H1 (cell line): ENCODE measurements around the gene NUPR1. TPM values are rescaled to one million over a fixed set of nuclear protein-coding genes. Genes with fewer than 3 reads are reported as not detected.

Source experiments
- CTCF ChIA-PET: fragments of 300-600 bp; sonication (Branson Sonifier 250); formaldehyde crosslinking; loops from one replicate; lab custom pipeline; 2021; ENCODE audit not compliant: partially characterized antibody; lab: Charles Lee
- POLR2A ChIA-PET: fragments of 300-600 bp; sonication (Branson Sonifier 250); formaldehyde crosslinking; loops from one replicate; lab custom pipeline; 2021; ENCODE audit warnings: inconsistent platforms; ENCODE audit not compliant: partially characterized antibody; lab: Charles Lee
- DNase-seq, 2 experiments: peaks; one replicate each; pipeline versions ENCODE4 v3.0.0 to v3.0.0-alpha.2; 2010 to 2022; ENCODE audit warnings: low spot score in 2 of 2, low read depth in 1 of 2, mixed read lengths in 1 of 2
- FAIRE-seq: peaks from 2 replicates; lab custom pipeline; 2011; peaks lifted over from hg19 to GRCh38; lab: Jason Lieb, UNC
- H2AFZ ChIP-seq: 2 replicates; pipeline ENCODE4 v1.8.1; 2012; ENCODE audit warnings: low read length, inconsistent platforms
- H2AK5ac ChIP-seq: 2 replicates; pipeline ENCODE4 v1.6.1; 2013; ENCODE audit warnings: low read depth, low read length
- H2BK120ac ChIP-seq: replicated peaks from 2 replicates; pipeline ENCODE3; 2013; ENCODE audit warnings: low read depth, low read length, inconsistent platforms
- H2BK12ac ChIP-seq: 2 replicates; pipeline ENCODE4 v1.6.1; 2013; ENCODE audit warnings: low read depth, low read length
- H2BK15ac ChIP-seq: 2 replicates; pipeline ENCODE4 v1.6.1; 2013; ENCODE audit warnings: low read length
- H2BK20ac ChIP-seq: 2 replicates; pipeline ENCODE4 v1.6.1; 2013; ENCODE audit warnings: low read length
- H2BK5ac ChIP-seq: 2 replicates; pipeline ENCODE4 v1.6.1; 2013; ENCODE audit warnings: low read depth, low read length
- H3K14ac ChIP-seq: 2 replicates; pipeline ENCODE4 v1.6.1; 2013; ENCODE audit warnings: inconsistent platforms; ENCODE audit not compliant: insufficient read length
- H3K18ac ChIP-seq: 2 replicates; pipeline ENCODE4 v1.6.1; 2013; ENCODE audit warnings: low read length; ENCODE audit errors: extremely low read depth
- H3K23ac ChIP-seq: 2 replicates; pipeline ENCODE4 v1.6.1; 2013; ENCODE audit warnings: inconsistent platforms; ENCODE audit not compliant: insufficient read length
- H3K23me2 ChIP-seq: 2 replicates; pipeline ENCODE4 v1.6.1; 2013; ENCODE audit warnings: low read depth, low read length
- H3K27ac ChIP-seq: 2 replicates; pipeline ENCODE4 v1.6.1; 2011; ENCODE audit warnings: low read depth, low read length, inconsistent platforms
- H3K27me3 ChIP-seq, 4 experiments: replicated peaks in 1 of 4; 1 replicate in 1 of 4; 2 replicates in 3 of 4; pipeline versions ENCODE4 v1.6.1 to v1.8.1; 2011 to 2013; ENCODE audit warnings: low read length in 3 of 4, mild to moderate bottlenecking in 3 of 4, inconsistent platforms in 2 of 4, mixed read lengths in 2 of 4, moderate library complexity in 1 of 4; ENCODE audit not compliant: control insufficient read depth in 3 of 4, insufficient read depth in 3 of 4; ENCODE audit errors: extremely low read depth in 1 of 4
- H3K36me3 ChIP-seq, 4 experiments: 2 replicates each; pipeline versions ENCODE4 v1.6.1 to v1.8.1; 2011 to 2013; ENCODE audit warnings: mild to moderate bottlenecking in 4 of 4, low read length in 3 of 4, moderate library complexity in 2 of 4, control low read depth in 1 of 4, inconsistent platforms in 1 of 4; ENCODE audit not compliant: insufficient read depth in 4 of 4, control insufficient read depth in 2 of 4
- H3K4ac ChIP-seq: replicated peaks from 2 replicates; pipeline ENCODE3; 2013; ENCODE audit warnings: low read length, low read depth, mixed read lengths, inconsistent platforms; ENCODE audit not compliant: insufficient read length
- H3K4me1 ChIP-seq, 4 experiments: replicated peaks in 1 of 4; 1 replicate in 1 of 4; 2 replicates in 3 of 4; pipeline versions ENCODE4 v1.6.1 to v1.8.1; 2011 to 2013; ENCODE audit warnings: low read length in 3 of 4, inconsistent platforms in 2 of 4, mixed read lengths in 1 of 4; ENCODE audit not compliant: insufficient read depth in 4 of 4, control insufficient read depth in 3 of 4
- H3K4me2 ChIP-seq, 2 experiments: 2 replicates each; pipeline versions ENCODE4 v1.6.1 to v1.8.1; 2011 to 2013; ENCODE audit warnings: low read depth in 2 of 2, low read length in 2 of 2, control low read depth in 1 of 2, inconsistent platforms in 1 of 2, mild to moderate bottlenecking in 1 of 2; ENCODE audit not compliant: insufficient read depth in 1 of 2
- H3K4me3 ChIP-seq, 4 experiments: fragments of 200-600, 300-600 bp in 1 of 4; sonication (generic), shearing (Covaris generic), sonication (Bioruptor Twin) in 1 of 4; 2 replicates each; pipeline versions ENCODE4 v1.5.1 to v1.8.1; 2011 to 2016; ENCODE audit warnings: low read length in 4 of 4, low read depth in 3 of 4, control low read depth in 2 of 4, inconsistent platforms in 2 of 4, mild to moderate bottlenecking in 2 of 4, mixed read lengths in 1 of 4, moderate library complexity in 1 of 4; ENCODE audit not compliant: insufficient read depth in 2 of 4; ENCODE audit errors: extremely low read depth in 1 of 4
- H3K56ac ChIP-seq: replicated peaks from 2 replicates; pipeline ENCODE3; 2013; ENCODE audit warnings: low read depth, mild to moderate bottlenecking, mixed read lengths, low read length, inconsistent platforms; ENCODE audit not compliant: insufficient read length
- H3K79me1 ChIP-seq: 2 replicates; pipeline ENCODE4 v1.6.1; 2013; ENCODE audit warnings: low read depth, low read length, control low read depth
- H3K79me2 ChIP-seq, 2 experiments: 2 replicates each; pipeline versions ENCODE4 v1.6.1 to v1.8.1; 2012 to 2013; ENCODE audit warnings: low read length in 2 of 2, mild to moderate bottlenecking in 2 of 2, inconsistent platforms in 1 of 2; ENCODE audit not compliant: insufficient read depth in 2 of 2, control insufficient read depth in 1 of 2
- H3K9ac ChIP-seq, 4 experiments: replicated peaks in 1 of 4; 1 replicate in 1 of 4; 2 replicates in 3 of 4; pipeline versions ENCODE4 v1.6.1 to v1.8.1; 2011 to 2013; ENCODE audit warnings: low read depth in 3 of 4, low read length in 3 of 4, control low read depth in 2 of 4, mild to moderate bottlenecking in 2 of 4, moderate library complexity in 2 of 4, inconsistent platforms in 1 of 4; ENCODE audit errors: extremely low read depth in 1 of 4
- H3K9me3 ChIP-seq, 2 experiments: 2 replicates each; pipeline versions ENCODE4 v1.6.1 to v1.8.1; 2012 to 2013; ENCODE audit warnings: mild to moderate bottlenecking in 2 of 2, moderate library complexity in 2 of 2, control low read depth in 1 of 2, inconsistent platforms in 1 of 2, low read depth in 1 of 2, low read length in 1 of 2, mixed read lengths in 1 of 2; ENCODE audit not compliant: insufficient read depth in 2 of 2
- H4K20me1 ChIP-seq, 2 experiments: replicated peaks in 1 of 2; 2 replicates each; pipeline versions ENCODE3 to v1.8.1; 2011 to 2013; ENCODE audit warnings: inconsistent platforms in 2 of 2, low read length in 2 of 2, mild to moderate bottlenecking in 1 of 2; ENCODE audit not compliant: insufficient read depth in 2 of 2, control insufficient read depth in 1 of 2
- H4K5ac ChIP-seq: 2 replicates; pipeline ENCODE4 v1.6.1; 2013; ENCODE audit warnings: low read length, low read depth, mixed read lengths, inconsistent platforms; ENCODE audit not compliant: insufficient read length
- H4K8ac ChIP-seq: 2 replicates; pipeline ENCODE4 v1.8.0; 2013; ENCODE audit warnings: mild to moderate bottlenecking, moderate library complexity, low read length, inconsistent platforms; ENCODE audit not compliant: insufficient read depth; ENCODE audit errors: extremely low read depth
- H4K91ac ChIP-seq: replicated peaks from 2 replicates; pipeline ENCODE3; 2013; ENCODE audit warnings: low read length, mixed read lengths, inconsistent platforms; ENCODE audit not compliant: insufficient read length
- CBX5 ChIP-seq: fragments of 300-800, 300-1000 bp; sonication (generic); IDR thresholded peaks from 2 replicates; pipeline ENCODE4 v1.7.1; 2016; ENCODE audit warnings: antibody characterized with exemption, low read length, low read depth
- TBP ChIP-seq: IDR thresholded peaks from 2 replicates; pipeline ENCODE4 v1.6.1; 2011; ENCODE audit warnings: low read depth, low read length, improper control_type of control experiment
- WGBS, 2 experiments: shearing (Covaris generic) in 1 of 2; methylation state at CpG; one replicate each; pipeline versions ENCODE4 v1.1.6 to v1.1.7; 2013 to 2015; ENCODE audit warnings: low lambda C conversion rate in 2 of 2, mixed read lengths in 2 of 2, inconsistent platforms in 1 of 2, low coverage in 1 of 2, missing lambda C conversion rate in 1 of 2; ENCODE audit not compliant: insufficient replicate concordance in 2 of 2, insufficient coverage in 1 of 2, insufficient read length in 1 of 2; ENCODE audit errors: extremely low coverage in 1 of 2, missing lambda C conversion rate in 1 of 2; 5-methylcytosine and 5-hydroxymethylcytosine counted together
- polyA plus RNA-seq, 7 experiments: library from polyadenylated mRNA; depleted of rRNA in 3 of 7; stranded (reverse) in 5 of 7; unstranded in 2 of 7; fragments of >200 nt in 5 of 7; fragments of 200-250 nt in 2 of 7; gene quantifications; 1 replicate in 5 of 7; 2 replicates in 1 of 7; 4 replicates in 1 of 7; pipeline versions ENCODE4 v1.2.1 to v1.2.3, GENCODE V29; 2011 to 2013; ENCODE audit warnings: missing spikeins in 2 of 7, mixed read lengths in 2 of 7
- total RNA-seq: library from RNA; stranded (reverse); fragmentation: NEBNext Ultra II Directional; extraction: Animal tissue kit (Norgen Biotek cat#: 25700); gene quantifications from 2 replicates; pipeline ENCODE4 v1.2.1, GENCODE V29; 2021

NUPR1 gene
- total and polyA plus RNA-seq, 2 of the 8 experiments (the other 6 are each of a cell fraction or from before 2014, with no cell fraction given): 0.17 to 0.20 TPM

GRCh38 chr16:28537964-28538732 is 626 bp downstream of the NUPR1 start:
- Histone ChIP-seq H2AK5ac (no peak overlapping the region), H3K18ac (no peak overlapping the region), H3K79me1 (no peaks in the 10 kb centered on the region), H2BK5ac (no peak overlapping the region), H3K4me1 (peaks cover 0 to 4% (median 1%) of the 10 kb centered on the region in 4 experiments; a peak in 2 of 7 replicates), H3K4me3 (no peak overlapping the region), H3K9ac (no peak overlapping the region), H3K56ac (no peak overlapping the region), H4K20me1 (no peaks in the 10 kb centered on the region), H3K23ac (no peak overlapping the region), H3K4me2 (no peak overlapping the region), H4K91ac (no peak overlapping the region), H2BK12ac (no peak overlapping the region), H3K36me3 (no peaks in the 10 kb centered on the region), H2BK120ac (no peak overlapping the region), H2BK15ac (no peak overlapping the region), H2AFZ (no peak overlapping the region), H4K5ac (no peak overlapping the region), H3K23me2 (no peaks in the 10 kb centered on the region), H2BK20ac (no peak overlapping the region), H3K4ac (no peak overlapping the region), H3K14ac (no peak overlapping the region), H3K27me3 (no peaks in the 10 kb centered on the region), H4K8ac (no peak overlapping the region), H3K9me3 (no peaks in the 10 kb centered on the region), H3K79me2 (no peaks in the 10 kb centered on the region), H3K27ac (no peak overlapping the region)
- no peak for DNase-seq
- 85% methylated on average over 13 of the region's 13 CpGs; no CpG with 5 or more reads in 1 of the 2 experiments for WGBS, 2 experiments
- ChIA-PET CTCF (interaction anchor here (0.9 kb wide), 1 partner anchor 78 kb away, joined by 3 read pairs; no protein-coding TSS in a partner anchor), POLR2A (interaction anchor here (1.6 kb wide), 1 partner anchor 16 kb away, joined by 5 read pairs; the partner anchor contains the start of gene SGF29)
- FAIRE-seq: no peak
- no peak for TF ChIP-seq CBX5
- no peak for TF ChIP-seq TBP
